K562 (cell line): ENCODE results near the gene GNPAT. TPM values are rescaled to one million over a fixed set of nuclear protein-coding genes. Genes with fewer than 3 reads are reported as not detected.
A peak's percentile ranks its signal among the peaks of the same experiment; 100 is the strongest.

Source experiments
- BRCA1 ChIP-seq, 2 experiments: fragments of 450-650 bp in 1 of 2; sonication (generic) in 1 of 2; formaldehyde crosslinking in 1 of 2; IDR thresholded peaks; 2 replicates each; pipeline versions ENCODE4 v1.5.0 to v1.6.1; 2017 to 2020; ENCODE audit warnings: mild to moderate bottlenecking in 1 of 2, missing genetic modification reagents in 1 of 2
- CUX1 ChIP-seq: fragments of 200-800 bp; sonication (Bioruptor generic); IDR thresholded peaks from 2 replicates; pipeline ENCODE4 v1.6.1; 2016; ENCODE audit warnings: missing genetic modification characterization, missing compliant biosample characterization
- EHMT2 ChIP-seq: fragments of 450-650 bp; IDR thresholded peaks from 2 replicates; pipeline ENCODE4 v1.6.1; 2018; ENCODE audit warnings: antibody characterized with exemption
- ELK1 ChIP-seq: sonication (generic); formaldehyde crosslinking; IDR thresholded peaks from 2 replicates; pipeline ENCODE4 v1.8.1; 2022; ENCODE audit warnings: missing genetic modification reagents
- FOXK2 ChIP-seq, 2 experiments: fragments of 450-650 bp; IDR thresholded peaks in 1 of 2; conservative IDR thresholded peaks in 1 of 2; 2 replicates each; pipeline ENCODE4 v1.6.1; 2016; ENCODE audit warnings: low read depth in 2 of 2, mild to moderate bottlenecking in 1 of 2
- HMG20B ChIP-seq: fragments of 250-450 bp; sonication (Bioruptor Pico); IDR thresholded peaks from 2 replicates; pipeline ENCODE4 v1.5.0; 2021; ENCODE audit warnings: mild to moderate bottlenecking
- SREBF2 ChIP-seq: sonication (generic); formaldehyde crosslinking; IDR thresholded peaks from 2 replicates; pipeline ENCODE4 v1.4.0; 2020; ENCODE audit warnings: mild to moderate bottlenecking, missing genetic modification reagents
- ZKSCAN1 ChIP-seq: fragments of 150-350 bp; IDR thresholded peaks from 2 replicates; pipeline ENCODE4 v1.6.1; 2016; ENCODE audit warnings: low read depth, low read length
- ZNF24 ChIP-seq: fragments of 450-650 bp; IDR thresholded peaks from 2 replicates; pipeline ENCODE4 v1.6.1; 2016
- ZNF282 ChIP-seq: sonication (generic); formaldehyde crosslinking; IDR thresholded peaks from 2 replicates; pipeline ENCODE4 v1.8.1; 2023; ENCODE audit warnings: missing genetic modification reagents
- polyA plus RNA-seq, 8 experiments: library from polyadenylated mRNA; depleted of rRNA in 4 of 8; stranded (reverse) in 5 of 8; unstranded in 3 of 8; fragments of >200 nt; fragmentation: Nextera tagmentation in 2 of 8; fragmentation: Illumina TruSeq in 1 of 8; extraction: Ambion mirVana in 2 of 8; extraction: Trizol in 1 of 8; gene quantifications; 2 replicates each; pipeline versions ENCODE4 v1.2.1 to v1.2.3, GENCODE V29; 2011 to 2014; ENCODE audit warnings: inconsistent platforms in 1 of 8, missing spikeins in 1 of 8
- total RNA-seq, 7 experiments: library from RNA; depleted of rRNA in 6 of 7; stranded (reverse); fragments of >200 nt in 6 of 7; fragmentation: Illumina TruSeq in 2 of 7; extraction: Trizol in 2 of 7; gene quantifications; 2 replicates each; pipeline versions ENCODE4 v1.2.1 to v1.2.3, GENCODE V29; 2011 to 2021; ENCODE audit warnings: low replicate concordance in 1 of 7
- TF ChIP-seq, protein P1 (sequence below), 2 experiments: fragments of 450-650 bp in 1 of 2; sonication (generic) in 1 of 2; formaldehyde crosslinking in 1 of 2; IDR thresholded peaks; 2 replicates each; pipeline versions ENCODE4 v1.7.1 to v1.9.0; 2016 to 2022; ENCODE audit warnings: inconsistent platforms in 1 of 2, mild to moderate bottlenecking in 1 of 2, missing genetic modification reagents in 1 of 2

Gene GNPAT
- total and polyA plus RNA-seq, 9 of the 15 experiments (the other 6 are each of a cell fraction or from before 2014, with no cell fraction given), result 32.1 to 68.8 (median 50.7) TPM

- no peak for TF ChIP-seq BRCA1 (IDR thresholded peaks at IDR 0.05)
- TF ChIP-seq BRCA1 (CRISPR knock-in tag; IDR thresholded peaks at IDR 0.05), result no peak
- peak; percentile 65; the same call in 1 of the 2 replicates for TF ChIP-seq EHMT2
- TF ChIP-seq, protein P1, sequence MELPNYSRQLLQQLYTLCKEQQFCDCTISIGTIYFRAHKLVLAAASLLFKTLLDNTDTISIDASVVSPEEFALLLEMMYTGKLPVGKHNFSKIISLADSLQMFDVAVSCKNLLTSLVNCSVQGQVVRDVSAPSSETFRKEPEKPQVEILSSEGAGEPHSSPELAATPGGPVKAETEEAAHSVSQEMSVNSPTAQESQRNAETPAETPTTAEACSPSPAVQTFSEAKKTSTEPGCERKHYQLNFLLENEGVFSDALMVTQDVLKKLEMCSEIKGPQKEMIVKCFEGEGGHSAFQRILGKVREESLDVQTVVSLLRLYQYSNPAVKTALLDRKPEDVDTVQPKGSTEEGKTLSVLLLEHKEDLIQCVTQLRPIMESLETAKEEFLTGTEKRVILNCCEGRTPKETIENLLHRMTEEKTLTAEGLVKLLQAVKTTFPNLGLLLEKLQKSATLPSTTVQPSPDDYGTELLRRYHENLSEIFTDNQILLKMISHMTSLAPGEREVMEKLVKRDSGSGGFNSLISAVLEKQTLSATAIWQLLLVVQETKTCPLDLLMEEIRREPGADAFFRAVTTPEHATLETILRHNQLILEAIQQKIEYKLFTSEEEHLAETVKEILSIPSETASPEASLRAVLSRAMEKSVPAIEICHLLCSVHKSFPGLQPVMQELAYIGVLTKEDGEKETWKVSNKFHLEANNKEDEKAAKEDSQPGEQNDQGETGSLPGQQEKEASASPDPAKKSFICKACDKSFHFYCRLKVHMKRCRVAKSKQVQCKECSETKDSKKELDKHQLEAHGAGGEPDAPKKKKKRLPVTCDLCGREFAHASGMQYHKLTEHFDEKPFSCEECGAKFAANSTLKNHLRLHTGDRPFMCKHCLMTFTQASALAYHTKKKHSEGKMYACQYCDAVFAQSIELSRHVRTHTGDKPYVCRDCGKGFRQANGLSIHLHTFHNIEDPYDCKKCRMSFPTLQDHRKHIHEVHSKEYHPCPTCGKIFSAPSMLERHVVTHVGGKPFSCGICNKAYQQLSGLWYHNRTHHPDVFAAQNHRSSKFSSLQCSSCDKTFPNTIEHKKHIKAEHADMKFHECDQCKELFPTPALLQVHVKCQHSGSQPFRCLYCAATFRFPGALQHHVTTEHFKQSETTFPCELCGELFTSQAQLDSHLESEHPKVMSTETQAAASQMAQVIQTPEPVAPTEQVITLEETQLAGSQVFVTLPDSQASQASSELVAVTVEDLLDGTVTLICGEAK (IDR thresholded peaks at IDR 0.05), result peak; percentile 36
- TF ChIP-seq, protein P1 (CRISPR knock-in tag; IDR thresholded peaks at IDR 0.05), result no peak
- no peak for TF ChIP-seq SREBF2 (CRISPR knock-in tag)
- no peak for TF ChIP-seq ELK1 (CRISPR knock-in tag)
- TF ChIP-seq ZNF282 (CRISPR knock-in tag), result no peak
- TF ChIP-seq ZNF24, result no peak
- TF ChIP-seq ZKSCAN1, result 0 out of 2 replicates have a peak, but pooled peaks have one; percentile 13
- no peak for TF ChIP-seq CUX1 (CRISPR knock-in tag)
- TF ChIP-seq HMG20B (CRISPR knock-in tag), result no peak; the same call in 1 of the 2 replicates
- peak in 1 of 2 experiments; percentile 68; a peak in 2 of 4 replicates for TF ChIP-seq FOXK2 (conservative IDR thresholded peaks at IDR 0.05 in 1 of 2, IDR thresholded peaks at IDR 0.05 in 1 of 2; ENCODE audit: low read depth in 2 of 2)
These were observed at the start of gene GNPAT (continued) for GRCh38 chr1:231240883-231241735.
